BLaER1 treated with 17β-estradiol and CSF1 and Interleukin-3, amounts not matched to agents 10 nM and 100 nM (cell line): ENCODE results near the gene PALM.
"Not testable (repeated sequence)": the region's sequence is repeated elsewhere in the genome, so short reads cannot be mapped to it uniquely, and the experiment has no call there.

ENCODE experiments used
- H3K27ac ChIP-seq, 11 experiments: shearing (Covaris generic); formaldehyde crosslinking; 2 replicates each; pipeline ENCODE4 v1.8.1; 2022
- H3K27me3 ChIP-seq, 11 experiments: shearing (Covaris generic); formaldehyde crosslinking; 2 replicates each; pipeline ENCODE4 v1.8.1; 2022
- H3K36me3 ChIP-seq, 11 experiments: shearing (Covaris generic); formaldehyde crosslinking; 2 replicates each; pipeline ENCODE4 v1.8.1; 2022
- H3K4me1 ChIP-seq, 10 experiments: shearing (Covaris generic); formaldehyde crosslinking; 2 replicates each; pipeline ENCODE4 v1.8.1; 2022
- H3K4me2 ChIP-seq, 11 experiments: shearing (Covaris generic); formaldehyde crosslinking; 2 replicates each; pipeline ENCODE4 v1.8.1; 2022
- H3K4me3 ChIP-seq, 10 experiments: shearing (Covaris generic); formaldehyde crosslinking; 2 replicates each; pipeline ENCODE4 v1.8.1; 2022
- H3K9ac ChIP-seq, 11 experiments: shearing (Covaris generic); formaldehyde crosslinking; 2 replicates each; pipeline ENCODE4 v1.8.1; 2022
- H3K9me3 ChIP-seq, 11 experiments: shearing (Covaris generic); formaldehyde crosslinking; replicated peaks in 1 of 11; 2 replicates each; pipeline ENCODE4 v1.8.1; 2022
- H4K20me1 ChIP-seq, 11 experiments: shearing (Covaris generic); formaldehyde crosslinking; 2 replicates each; pipeline ENCODE4 v1.8.1; 2022
- Cebpa-rat ChIP-seq, 11 experiments: shearing (Covaris generic); IDR thresholded peaks; 2 replicates each; pipeline ENCODE4 v1.8.1; 2022

The PALM gene

DNA sequence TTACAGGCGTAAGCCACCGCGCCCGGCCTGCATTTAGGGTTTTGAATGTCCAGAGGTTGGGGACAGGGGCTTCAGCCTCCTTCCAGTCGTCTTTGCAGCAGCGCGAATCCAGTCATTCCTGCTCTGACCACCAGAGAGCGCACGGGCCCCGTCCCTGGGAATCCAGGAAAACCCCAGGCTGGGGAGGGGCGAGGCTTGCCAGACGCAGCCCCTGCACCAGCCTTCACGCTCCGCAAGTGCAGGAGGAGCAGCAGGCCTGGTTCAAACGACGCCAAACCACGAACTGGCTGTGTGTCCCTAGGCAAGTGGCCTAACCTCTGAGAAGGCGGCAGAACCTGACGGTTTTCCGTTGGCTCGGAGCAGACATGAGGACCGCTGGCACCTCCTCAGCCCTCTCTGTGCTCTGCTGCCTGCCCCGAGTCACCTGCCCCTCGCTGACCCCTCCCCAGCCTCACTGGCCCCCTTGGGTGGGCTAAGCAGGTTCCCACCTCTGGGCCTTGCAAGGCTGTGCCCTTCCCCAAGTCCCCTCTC lies 43.8 kb upstream of the PALM start:
- peak overlapping the region in 3 of 10 experiments; percentile 19 to 48 (median 25); a peak in 4 of 20 replicates for H3K4me3 ChIP-seq
- H3K4me2 ChIP-seq: peak overlapping the region; percentile 86 to 99 (median 95)
- H3K9ac ChIP-seq: peak overlapping the region in 6 of 11 experiments; percentile 7 to 99 (median 66); a peak in 6 of 22 replicates
- peak overlapping the region in 4 of 11 experiments; percentile 81 to 97 (median 90); a peak in 5 of 22 replicates for H3K27ac ChIP-seq
- H3K36me3 ChIP-seq: peaks cover 0 to 12% (median 0%) of the 10 kb centered on the region in 11 experiments; a peak in 5 of 22 replicates
- peaks cover 22 to 30% (median 29%) of the 10 kb centered on the region in 11 experiments for H4K20me1 ChIP-seq
- no peaks in the 10 kb centered on the region for H3K27me3 ChIP-seq
- H3K4me1 ChIP-seq: peaks cover 35 to 54% (median 48%) of the 10 kb centered on the region in 10 experiments
- TF ChIP-seq Cebpa-rat (IDR thresholded peaks at IDR 0.05): no peak
- peaks cover 8 to 29% (median 14%) of the 10 kb centered on the region in 11 experiments; a peak in 17 of 22 replicates for H3K9me3 ChIP-seq

DNA sequence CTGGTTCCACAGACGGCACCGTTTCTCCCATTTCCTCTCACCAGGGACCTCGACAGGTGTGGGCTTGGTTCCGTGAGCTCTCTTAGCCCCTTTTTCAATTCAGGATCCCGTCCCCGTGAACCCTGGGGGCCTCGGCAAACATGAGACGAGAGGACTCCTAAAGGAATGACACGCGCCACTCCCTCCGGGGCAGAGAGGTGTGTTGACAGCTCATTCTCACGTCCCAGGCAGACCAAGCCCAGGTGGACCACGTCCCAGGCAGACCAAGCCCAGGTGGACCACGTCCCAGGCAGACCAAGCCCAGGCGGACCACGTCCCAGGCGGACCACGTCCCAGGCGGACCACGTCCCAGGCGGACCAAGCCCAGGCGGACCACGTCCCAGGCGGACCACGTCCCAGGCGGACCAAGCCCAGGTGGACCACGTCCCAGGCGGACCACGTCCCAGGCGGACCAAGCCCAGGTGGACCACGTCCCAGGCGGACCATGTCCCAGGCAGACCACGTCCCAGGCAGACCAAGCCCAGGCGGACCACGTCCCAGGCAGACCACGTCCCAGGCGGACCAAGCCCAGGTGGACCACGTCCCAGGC lies 41.7 kb upstream of the PALM start:
- peaks cover 8 to 29% (median 14%) of the 10 kb centered on the region in 11 experiments; a peak in 17 of 22 replicates for H3K9me3 ChIP-seq
- H3K27ac ChIP-seq, H3K9ac ChIP-seq, H4K20me1 ChIP-seq, H3K4me3 ChIP-seq, H3K27me3 ChIP-seq, H3K36me3 ChIP-seq: not testable (repeated sequence)
- H3K4me2 ChIP-seq: peak overlapping the region in 7 of 11 experiments; percentile 17 to 64 (median 35); a peak in 10 of 22 replicates
- H3K4me1 ChIP-seq: peaks cover 21 to 46% (median 35%) of the 10 kb centered on the region in 10 experiments

DNA sequence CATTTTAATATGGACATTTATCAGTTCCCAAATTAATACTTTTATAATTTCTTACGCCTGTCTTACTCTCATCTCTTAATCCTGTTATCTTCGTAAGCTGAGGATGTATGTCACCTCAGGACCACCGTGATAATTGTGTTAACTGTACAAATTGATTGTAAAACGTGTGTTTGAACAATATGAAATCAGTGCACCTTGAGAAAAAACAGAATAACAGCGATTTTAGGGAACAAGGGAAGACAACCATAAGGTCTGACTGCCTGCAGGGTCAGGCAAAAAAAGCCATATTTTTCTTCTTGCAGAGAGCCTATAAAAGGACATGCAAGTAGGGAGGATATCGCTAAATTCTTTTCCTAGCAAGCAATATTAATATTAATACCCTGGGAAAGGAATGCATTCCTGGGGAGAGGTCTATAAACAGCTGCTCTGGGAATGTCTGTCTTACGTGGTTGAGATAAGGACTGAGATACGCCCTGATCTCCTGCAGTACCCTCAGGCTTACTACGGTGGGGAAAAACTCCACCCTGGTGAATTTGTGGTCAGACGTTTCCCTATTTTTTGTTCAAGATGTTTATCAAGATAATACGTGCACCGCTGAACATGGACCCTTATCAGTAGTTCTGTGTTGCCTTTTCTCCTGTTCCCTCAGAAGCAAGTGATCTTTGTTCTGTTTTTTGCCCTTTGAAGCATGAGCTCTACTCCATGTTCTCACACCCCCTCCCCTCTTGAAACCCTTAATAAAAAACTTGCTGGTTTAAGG lies 39.9 kb upstream of the PALM start:
- H3K4me2 ChIP-seq: peak overlapping the region in 9 of 11 experiments; percentile 0 to 49 (median 37); a peak in 16 of 22 replicates
- not testable (repeated sequence) for H4K20me1 ChIP-seq, H3K9ac ChIP-seq, H3K4me3 ChIP-seq, H3K36me3 ChIP-seq, H3K27me3 ChIP-seq, H3K27ac ChIP-seq
- peaks cover 16 to 40% (median 29%) of the 10 kb centered on the region in 10 experiments for H3K4me1 ChIP-seq
- peaks cover 8 to 29% (median 14%) of the 10 kb centered on the region in 11 experiments; a peak in 17 of 22 replicates for H3K9me3 ChIP-seq

DNA sequence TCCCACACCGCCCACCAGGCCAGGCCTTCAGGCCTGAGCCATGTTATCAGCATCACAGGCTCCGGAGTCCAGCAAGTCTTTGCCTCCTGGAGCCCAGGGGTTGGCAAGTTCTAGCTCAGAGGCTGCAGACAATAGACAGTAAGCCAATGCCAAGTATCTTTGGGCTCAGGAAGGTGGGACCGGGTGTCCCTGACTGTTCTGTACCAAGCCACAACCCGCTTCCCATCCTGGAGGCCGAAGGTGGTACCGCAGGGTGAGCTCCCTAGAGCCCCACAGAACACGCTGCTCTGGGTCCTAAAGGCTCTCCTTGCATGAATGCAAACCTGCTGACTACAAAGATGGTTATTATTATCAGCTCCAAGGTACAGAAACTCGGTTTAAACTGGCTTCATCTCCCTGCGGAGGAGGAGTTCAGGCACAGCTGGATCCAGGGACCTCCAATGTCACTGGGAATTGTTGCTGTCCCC lies 38.1 kb upstream of the PALM start:
- Histone ChIP-seq H3K36me3 (no peaks in the 10 kb centered on the region), H3K4me1 (peaks cover 0 to 25% (median 16%) of the 10 kb centered on the region in 10 experiments; a peak in 17 of 20 replicates), H3K4me3 (no peak overlapping the region), H3K4me2 (peak overlapping the region in 2 of 11 experiments; percentile 10 to 18; a peak in 4 of 22 replicates), H3K9me3 (peaks cover 8 to 29% (median 14%) of the 10 kb centered on the region in 11 experiments; a peak in 17 of 22 replicates), H3K9ac (no peak overlapping the region), H3K27me3 (peaks cover 15 to 24% (median 21%) of the 10 kb centered on the region in 11 experiments), H4K20me1 (peaks cover 0 to 13% (median 0%) of the 10 kb centered on the region in 11 experiments; a peak in 10 of 22 replicates), H3K27ac (no peak overlapping the region)
- TF ChIP-seq Cebpa-rat (IDR thresholded peaks at IDR 0.05): no peak

DNA sequence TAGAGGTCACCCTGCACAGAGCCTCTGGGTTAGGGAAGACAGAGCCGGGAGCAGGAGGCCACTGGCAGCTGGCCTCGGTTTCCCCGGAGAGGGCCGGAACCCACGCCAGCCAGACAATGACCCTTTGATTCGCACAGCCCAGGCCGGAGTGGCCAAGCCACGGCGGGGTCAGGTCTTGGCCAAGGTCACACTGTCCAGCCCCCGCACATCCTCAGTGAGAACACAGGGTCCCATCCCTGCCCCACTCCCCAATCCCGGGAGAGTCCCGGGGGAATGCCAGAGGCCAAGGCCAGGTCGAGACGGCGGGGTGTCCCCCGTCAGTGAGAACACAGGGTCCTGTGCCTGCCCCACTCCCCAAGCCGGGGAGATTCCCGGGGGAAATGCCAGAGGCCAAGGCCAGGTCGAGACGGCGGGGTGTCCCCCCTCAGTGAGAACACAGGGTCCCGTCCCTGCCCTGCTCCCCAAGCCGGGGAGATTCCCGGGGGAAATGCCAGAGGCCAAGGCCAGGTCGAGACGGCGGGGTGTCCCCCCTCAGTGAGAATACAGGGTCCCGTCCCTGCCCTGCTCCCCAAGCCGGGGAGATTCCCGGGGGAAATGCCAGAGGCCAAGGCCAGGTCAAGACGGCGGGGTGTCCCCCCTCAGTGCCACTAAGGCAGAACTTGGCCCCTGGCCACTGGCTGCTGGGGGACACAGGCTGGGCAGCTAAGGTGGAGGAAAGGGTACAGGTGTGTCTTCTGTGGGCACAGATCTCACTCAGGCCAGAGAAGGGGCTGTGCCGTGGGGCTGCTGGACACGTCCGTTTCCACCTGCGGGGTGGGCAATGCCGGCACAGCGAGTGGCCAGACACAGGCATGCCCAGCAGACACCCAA lies 34.2 kb upstream of the PALM start:
- peaks cover 6 to 38% (median 22%) of the 10 kb centered on the region in 10 experiments for H3K4me1 ChIP-seq
- H3K9ac ChIP-seq: no peak overlapping the region
- no peaks in the 10 kb centered on the region for H3K36me3 ChIP-seq
- peaks cover 54 to 62% (median 57%) of the 10 kb centered on the region in 11 experiments for H3K27me3 ChIP-seq
- no peak overlapping the region for H3K4me2 ChIP-seq
- TF ChIP-seq Cebpa-rat (IDR thresholded peaks at IDR 0.05): no peak
- no peak overlapping the region for H3K4me3 ChIP-seq
- peaks cover 11 to 43% (median 20%) of the 10 kb centered on the region in 11 experiments; a peak in 19 of 22 replicates for H4K20me1 ChIP-seq
- no peaks in the 10 kb centered on the region for H3K9me3 ChIP-seq
- no peak overlapping the region for H3K27ac ChIP-seq

DNA sequence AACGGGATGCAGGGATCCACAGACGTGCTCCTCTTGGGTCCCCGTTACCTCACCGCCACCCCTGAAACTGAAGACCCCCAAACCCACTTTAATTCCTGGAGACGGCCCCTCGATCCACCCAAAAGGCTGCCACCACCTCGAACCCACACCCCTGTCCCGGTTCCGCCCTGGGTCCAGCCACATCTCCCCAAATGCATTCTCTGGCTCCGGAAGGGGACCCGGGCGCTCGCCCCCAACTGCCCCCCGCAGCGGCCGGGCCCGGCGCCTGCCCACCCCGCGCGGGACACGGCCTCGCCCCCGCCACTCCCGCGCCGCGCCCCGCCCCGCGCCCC lies 32.8 kb upstream of the PALM start:
- no peaks in the 10 kb centered on the region for H3K36me3 ChIP-seq
- H3K9me3 ChIP-seq: no peaks in the 10 kb centered on the region
- TF ChIP-seq Cebpa-rat (IDR thresholded peaks at IDR 0.05): no peak
- H3K27me3 ChIP-seq: peaks cover 54 to 62% (median 57%) of the 10 kb centered on the region in 11 experiments
- H3K27ac ChIP-seq: no peak overlapping the region
- H3K9ac ChIP-seq: no peak overlapping the region
- peaks cover 7 to 32% (median 20%) of the 10 kb centered on the region in 10 experiments for H3K4me1 ChIP-seq
- peaks cover 11 to 43% (median 21%) of the 10 kb centered on the region in 11 experiments; a peak in 19 of 22 replicates for H4K20me1 ChIP-seq
- H3K4me3 ChIP-seq: no peak overlapping the region
- H3K4me2 ChIP-seq: peak overlapping the region in 1 of 11 experiments; percentile 9; a peak in 1 of 22 replicates

DNA sequence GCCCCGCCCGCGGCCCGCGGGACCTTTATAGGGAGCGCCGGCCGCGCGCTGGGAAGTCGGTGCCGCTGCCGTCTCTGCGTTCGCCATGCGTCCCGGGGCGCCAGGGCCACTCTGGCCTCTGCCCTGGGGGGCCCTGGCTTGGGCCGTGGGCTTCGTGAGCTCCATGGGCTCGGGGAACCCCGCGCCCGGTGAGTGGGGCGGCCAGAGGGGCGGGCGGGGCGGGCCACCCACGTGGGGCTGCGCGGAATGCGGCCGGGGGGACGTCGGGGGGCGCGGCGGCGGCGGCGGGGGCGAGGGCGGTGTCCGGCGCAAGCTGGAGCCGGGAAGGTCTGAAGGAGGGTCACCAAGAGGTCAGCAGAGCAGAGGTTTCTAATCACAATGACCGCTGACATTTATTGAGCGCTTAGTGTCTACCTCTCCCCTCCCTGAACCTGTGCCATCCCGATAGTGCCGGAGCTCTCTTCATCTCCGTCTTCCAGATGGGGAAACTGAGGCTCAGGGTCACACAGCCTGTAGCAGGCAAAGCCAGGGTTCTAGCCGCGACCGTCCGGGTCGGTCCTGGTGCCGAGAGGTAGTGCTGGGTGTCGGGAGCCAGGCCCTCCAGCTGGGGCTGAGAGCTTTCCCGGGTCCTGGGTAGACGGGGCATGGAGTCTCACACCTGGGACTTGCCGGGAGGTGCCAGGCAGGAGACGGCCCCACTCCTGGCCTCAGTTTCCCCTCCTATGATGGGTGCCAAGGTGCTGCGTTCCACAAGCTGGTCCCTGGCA lies 32.2 kb upstream of the PALM start, which contains the start of gene FSTL3:
TSS of gene FSTL3 (plus strand) at position 54 of the 767 bp plus-strand sequence. CDS start at position 86, 32 bp downstream.
- Histone ChIP-seq H4K20me1 (peaks cover 11 to 43% (median 21%) of the 10 kb centered on the region in 11 experiments; a peak in 19 of 22 replicates), H3K4me1 (peaks cover 11 to 36% (median 25%) of the 10 kb centered on the region in 10 experiments), H3K9ac (no peak within 1 kb of the TSS), H3K36me3 (no peaks in the 10 kb centered on the region), H3K27ac (no peak within 1 kb of the TSS), H3K9me3 (no peaks in the 10 kb centered on the region), H3K27me3 (peaks cover 54 to 62% (median 57%) of the 10 kb centered on the region in 11 experiments), H3K4me2 (peak within 1 kb of the TSS in 3 of 11 experiments; percentile 9 to 21 (median 17); a peak in 1 of 22 replicates), H3K4me3 (no peak within 1 kb of the TSS)
- no peak for TF ChIP-seq Cebpa-rat (IDR thresholded peaks at IDR 0.05)
